Erythroblast (primary cell): Measurements from ENCODE around the gene HOXB4.
A peak's percentile ranks its signal among the peaks of the same experiment; 100 is the strongest.

ENCODE experiments used
- DNase-seq, 2 experiments: peaks; one replicate each; lab custom pipeline; 2025; lab: John Stamatoyannopoulos, UW
- GATA1 ChIP-seq: IDR thresholded peaks from 2 replicates; pipeline ENCODE4 v1.6.1; 2011; ENCODE audit warnings: low read depth, mild to moderate bottlenecking, control low read depth, low read length, moderate library complexity
- POLR2A ChIP-seq: IDR thresholded peaks from 2 replicates; pipeline ENCODE4 v1.6.1; 2011; ENCODE audit warnings: mild to moderate bottlenecking, low read length

Gene HOXB4

GRCh38 chr17:48619826-48620449 is 41.8 kb upstream of the HOXB4 start:
- no peak for DNase-seq
- TF ChIP-seq POLR2A: no peak
- no peak for TF ChIP-seq GATA1

GRCh38 chr17:48618256-48618896 is 40.2 kb upstream of the HOXB4 start:
- peak; percentile 77 to 88 for DNase-seq
- TF ChIP-seq GATA1: no peak
- no peak for TF ChIP-seq POLR2A

- TF ChIP-seq POLR2A: no peak
- no peak for TF ChIP-seq GATA1
- DNase-seq: no peak
These were observed 39.5 kb upstream of the HOXB4 start for GRCh38 chr17:48617471-48618255.

- TF ChIP-seq POLR2A (no peak), GATA1 (no peak)
These were observed 38.7 kb upstream of the HOXB4 start for GRCh38 chr17:48616717-48617470.

GRCh38 chr17:48615963-48616716 is 38.0 kb upstream of the HOXB4 start:
- TF ChIP-seq GATA1 (no peak), POLR2A (no peak)
- DNase-seq: no peak

More at GRCh38 chr17:48616717-48617470, 38.7 kb upstream of the HOXB4 start:
- DNase-seq: no peak

- DNase-seq: no peak
- TF ChIP-seq GATA1: no peak
- TF ChIP-seq POLR2A: no peak
These were observed 37.2 kb upstream of the HOXB4 start, which contains the start of gene HOXB8 for GRCh38 chr17:48615047-48615962. HOXB8 (minus strand) TSS chr17:48615292; CDS start chr17:48614704, 588 bp downstream.

- DNase-seq: peak; percentile 23 to 30
- no peak for TF ChIP-seq POLR2A
- TF ChIP-seq GATA1: no peak
These were observed 35.9 kb upstream of the HOXB4 start for GRCh38 chr17:48613862-48614694.

GRCh38 chr17:48612854-48613691 is 34.9 kb upstream of the HOXB4 start:
- TF ChIP-seq POLR2A (no peak), GATA1 (no peak)
- DNase-seq: peak; percentile 47

GRCh38 chr17:48612456-48612853 is 34.3 kb upstream of the HOXB4 start:
- peak in 1 of 2 experiments; percentile 30 for DNase-seq
- TF ChIP-seq POLR2A: no peak
- TF ChIP-seq GATA1: no peak

- TF ChIP-seq POLR2A (no peak), GATA1 (no peak)
- no peak for DNase-seq
These were observed 33.7 kb upstream of the HOXB4 start for GRCh38 chr17:48611681-48612455.
